Astrocyte of the cerebellum (primary cell): ENCODE results near the gene TAS2R1.

ENCODE experiments used
- DNase-seq: peaks from one replicate; pipeline ENCODE4 v3.0.0-alpha.2; 2011; ENCODE audit warnings: low read depth
- H3K4me3 ChIP-seq: 2 replicates; pipeline ENCODE4 v1.5.1; 2011; ENCODE audit warnings: mild to moderate bottlenecking, low read depth, low read length, moderate library complexity
- in situ Hi-C: cut with HindIII; loops from 2 replicates; pipeline ENCODE4 v1.10.0; 2017; ENCODE audit warnings: low sequenced_read_pairs
- TF ChIP-seq, protein P1 (sequence below): IDR thresholded peaks from 2 replicates; pipeline ENCODE4 v1.5.1; 2012; ENCODE audit warnings: low read length, low read depth, moderate library complexity, mild to moderate bottlenecking; ENCODE audit errors: missing control alignments

Gene TAS2R1

GRCh38 chr5:9657819-9658218, 27.7 kb upstream of the TAS2R1 start:
- TF ChIP-seq, protein P1, sequence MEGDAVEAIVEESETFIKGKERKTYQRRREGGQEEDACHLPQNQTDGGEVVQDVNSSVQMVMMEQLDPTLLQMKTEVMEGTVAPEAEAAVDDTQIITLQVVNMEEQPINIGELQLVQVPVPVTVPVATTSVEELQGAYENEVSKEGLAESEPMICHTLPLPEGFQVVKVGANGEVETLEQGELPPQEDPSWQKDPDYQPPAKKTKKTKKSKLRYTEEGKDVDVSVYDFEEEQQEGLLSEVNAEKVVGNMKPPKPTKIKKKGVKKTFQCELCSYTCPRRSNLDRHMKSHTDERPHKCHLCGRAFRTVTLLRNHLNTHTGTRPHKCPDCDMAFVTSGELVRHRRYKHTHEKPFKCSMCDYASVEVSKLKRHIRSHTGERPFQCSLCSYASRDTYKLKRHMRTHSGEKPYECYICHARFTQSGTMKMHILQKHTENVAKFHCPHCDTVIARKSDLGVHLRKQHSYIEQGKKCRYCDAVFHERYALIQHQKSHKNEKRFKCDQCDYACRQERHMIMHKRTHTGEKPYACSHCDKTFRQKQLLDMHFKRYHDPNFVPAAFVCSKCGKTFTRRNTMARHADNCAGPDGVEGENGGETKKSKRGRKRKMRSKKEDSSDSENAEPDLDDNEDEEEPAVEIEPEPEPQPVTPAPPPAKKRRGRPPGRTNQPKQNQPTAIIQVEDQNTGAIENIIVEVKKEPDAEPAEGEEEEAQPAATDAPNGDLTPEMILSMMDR = no peak
- H3K4me3 ChIP-seq = no peak overlapping the region
- in situ Hi-C loops = no loop called here
- DNase-seq = no peak

GRCh38 chr5:9655641-9656040, 25.5 kb upstream of the TAS2R1 start:
- TF ChIP-seq, protein P1 = no peak
- in situ Hi-C loops = no loop called here
- H3K4me3 ChIP-seq = no peak overlapping the region
- no peak for DNase-seq

GRCh38 chr5:9654886-9655285, 24.7 kb upstream of the TAS2R1 start:
- in situ Hi-C loops = no loop called here
- TF ChIP-seq, protein P1 = no peak
- H3K4me3 ChIP-seq = no peak overlapping the region
- DNase-seq = no peak

- H3K4me3 ChIP-seq = no peak overlapping the region
- peak; percentile 71 for DNase-seq
- in situ Hi-C loops = no loop called here
- TF ChIP-seq, protein P1 = no peak
Observed at GRCh38 chr5:9653811-9654210, 23.7 kb upstream of the TAS2R1 start.

DNA sequence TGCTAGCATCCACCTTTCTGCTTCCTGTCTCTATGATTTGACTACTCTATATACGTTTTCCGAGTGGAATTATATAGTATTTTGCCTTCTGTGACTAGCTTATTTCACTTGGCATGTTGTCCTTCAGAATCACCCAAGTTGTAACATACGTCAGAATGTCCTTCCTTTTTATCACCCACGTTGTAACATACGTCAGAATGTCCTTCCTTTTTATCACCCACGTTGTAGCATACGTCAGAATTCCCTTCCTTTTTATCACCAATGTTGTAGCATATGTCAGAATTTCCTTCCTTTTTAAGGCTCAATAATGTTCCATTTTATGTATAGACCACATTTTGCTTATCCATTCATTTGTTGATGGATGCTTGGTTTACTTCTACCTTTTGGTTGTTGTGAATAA, 22.9 kb upstream of the TAS2R1 start:
- in situ Hi-C loops = no loop called here
- H3K4me3 ChIP-seq = no peak overlapping the region
- TF ChIP-seq, protein P1 = no peak
- DNase-seq = no peak

- no peak for DNase-seq
- TF ChIP-seq, protein P1 = no peak
- in situ Hi-C loops = no loop called here
- H3K4me3 ChIP-seq = no peak overlapping the region
Observed at GRCh38 chr5:9652295-9652694, 22.1 kb upstream of the TAS2R1 start.

GRCh38 chr5:9646843-9647242, 16.7 kb upstream of the TAS2R1 start:
- TF ChIP-seq, protein P1 = no peak
- no peak for DNase-seq
- no peak overlapping the region for H3K4me3 ChIP-seq

More at GRCh38 chr5:9646843-9647242, 16.7 kb upstream of the TAS2R1 start:
- in situ Hi-C loops = no loop called here
